ENCODE data around the gene PHF20.

DNA sequence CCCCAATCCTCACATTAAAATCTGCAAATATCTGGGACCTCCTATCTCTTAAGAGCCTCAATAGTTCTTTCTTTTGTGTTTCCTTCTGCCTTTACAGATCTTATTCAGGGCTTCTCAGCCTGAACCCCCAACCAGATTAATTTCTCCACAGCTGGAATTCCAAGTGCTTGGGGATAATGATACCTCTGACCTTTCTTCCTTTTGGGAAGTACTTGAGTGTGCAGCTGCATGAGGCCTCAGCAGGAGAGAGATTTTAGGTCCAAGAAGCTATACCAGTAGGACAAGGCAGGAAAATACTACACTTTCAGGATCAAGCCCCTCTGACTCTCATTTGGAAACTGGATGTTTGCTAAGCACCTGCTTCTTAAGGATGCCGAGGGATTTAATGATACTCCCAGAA lies 2.6 kb downstream of the PHF20 start:
- TF ChIP-seq, protein P1, sequence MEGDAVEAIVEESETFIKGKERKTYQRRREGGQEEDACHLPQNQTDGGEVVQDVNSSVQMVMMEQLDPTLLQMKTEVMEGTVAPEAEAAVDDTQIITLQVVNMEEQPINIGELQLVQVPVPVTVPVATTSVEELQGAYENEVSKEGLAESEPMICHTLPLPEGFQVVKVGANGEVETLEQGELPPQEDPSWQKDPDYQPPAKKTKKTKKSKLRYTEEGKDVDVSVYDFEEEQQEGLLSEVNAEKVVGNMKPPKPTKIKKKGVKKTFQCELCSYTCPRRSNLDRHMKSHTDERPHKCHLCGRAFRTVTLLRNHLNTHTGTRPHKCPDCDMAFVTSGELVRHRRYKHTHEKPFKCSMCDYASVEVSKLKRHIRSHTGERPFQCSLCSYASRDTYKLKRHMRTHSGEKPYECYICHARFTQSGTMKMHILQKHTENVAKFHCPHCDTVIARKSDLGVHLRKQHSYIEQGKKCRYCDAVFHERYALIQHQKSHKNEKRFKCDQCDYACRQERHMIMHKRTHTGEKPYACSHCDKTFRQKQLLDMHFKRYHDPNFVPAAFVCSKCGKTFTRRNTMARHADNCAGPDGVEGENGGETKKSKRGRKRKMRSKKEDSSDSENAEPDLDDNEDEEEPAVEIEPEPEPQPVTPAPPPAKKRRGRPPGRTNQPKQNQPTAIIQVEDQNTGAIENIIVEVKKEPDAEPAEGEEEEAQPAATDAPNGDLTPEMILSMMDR (IDR thresholded peaks at IDR 0.05; ENCODE audit: low read length): no peak
- TF ChIP-seq EZH2 (optimal IDR thresholded peaks at IDR 0.05; ENCODE audit: low read depth, low read length): no peak
- no peak for TF ChIP-seq EZH2phosphoT487 (IDR thresholded peaks at IDR 0.05; ENCODE audit: low read length)
